H1 (cell line): ENCODE data around the gene CDC42EP3. TPM values are rescaled to one million over a fixed set of nuclear protein-coding genes. Genes with fewer than 3 reads are reported as not detected.

ENCODE experiments used
- FOSL1 ChIP-seq: IDR thresholded peaks from 2 replicates; pipeline ENCODE4 v1.6.1; 2011; ENCODE audit warnings: mild to moderate bottlenecking, low read depth, low read length, moderate library complexity; ENCODE audit not compliant: insufficient read depth
- GTF2F1 ChIP-seq: IDR thresholded peaks from 2 replicates; pipeline ENCODE4 v1.6.1; 2012; ENCODE audit warnings: low read depth, low read length, improper control_type of control experiment, borderline replicate concordance
- RBBP5 ChIP-seq: IDR thresholded peaks from 2 replicates; pipeline ENCODE4 v1.7.1; 2012; ENCODE audit warnings: low read depth, mild to moderate bottlenecking, inconsistent platforms, low read length, moderate library complexity, borderline replicate concordance
- RFX5 ChIP-seq: IDR thresholded peaks from 2 replicates; pipeline ENCODE4 v1.6.1; 2011; ENCODE audit warnings: low read depth, low read length, improper control_type of control experiment, borderline replicate concordance
- SP4 ChIP-seq: IDR thresholded peaks from 2 replicates; pipeline ENCODE4 v1.6.1; 2012; ENCODE audit warnings: low read length, inconsistent platforms
- ZNF274 ChIP-seq: IDR thresholded peaks from 2 replicates; pipeline ENCODE4 v1.7.0; 2012; ENCODE audit warnings: low read length, borderline replicate concordance; ENCODE audit errors: extremely low read depth
- polyA plus RNA-seq, 7 experiments: library from polyadenylated mRNA; depleted of rRNA in 3 of 7; stranded (reverse) in 5 of 7; unstranded in 2 of 7; fragments of >200 nt in 5 of 7; fragments of 200-250 nt in 2 of 7; gene quantifications; 1 replicate in 5 of 7; 2 replicates in 1 of 7; 4 replicates in 1 of 7; pipeline versions ENCODE4 v1.2.1 to v1.2.3, GENCODE V29; 2011 to 2013; ENCODE audit warnings: missing spikeins in 2 of 7, mixed read lengths in 2 of 7
- total RNA-seq: library from RNA; stranded (reverse); fragmentation: NEBNext Ultra II Directional; extraction: Animal tissue kit (Norgen Biotek cat#: 25700); gene quantifications from 2 replicates; pipeline ENCODE4 v1.2.1, GENCODE V29; 2021
- TF ChIP-seq, protein P1 (sequence below): fragments of 300-600 bp; sonication (generic); IDR thresholded peaks from 2 replicates; pipeline ENCODE4 v1.7.1; 2012; ENCODE audit warnings: low read length, moderate library complexity, mild to moderate bottlenecking, inconsistent platforms; ENCODE audit not compliant: insufficient replicate concordance

Gene CDC42EP3
- total and polyA plus RNA-seq, 2 of the 8 experiments (the other 6 are each of a cell fraction or from before 2014, with no cell fraction given): 18.4 to 24.7 TPM

- TF ChIP-seq RFX5: no peak
- TF ChIP-seq, protein P1, sequence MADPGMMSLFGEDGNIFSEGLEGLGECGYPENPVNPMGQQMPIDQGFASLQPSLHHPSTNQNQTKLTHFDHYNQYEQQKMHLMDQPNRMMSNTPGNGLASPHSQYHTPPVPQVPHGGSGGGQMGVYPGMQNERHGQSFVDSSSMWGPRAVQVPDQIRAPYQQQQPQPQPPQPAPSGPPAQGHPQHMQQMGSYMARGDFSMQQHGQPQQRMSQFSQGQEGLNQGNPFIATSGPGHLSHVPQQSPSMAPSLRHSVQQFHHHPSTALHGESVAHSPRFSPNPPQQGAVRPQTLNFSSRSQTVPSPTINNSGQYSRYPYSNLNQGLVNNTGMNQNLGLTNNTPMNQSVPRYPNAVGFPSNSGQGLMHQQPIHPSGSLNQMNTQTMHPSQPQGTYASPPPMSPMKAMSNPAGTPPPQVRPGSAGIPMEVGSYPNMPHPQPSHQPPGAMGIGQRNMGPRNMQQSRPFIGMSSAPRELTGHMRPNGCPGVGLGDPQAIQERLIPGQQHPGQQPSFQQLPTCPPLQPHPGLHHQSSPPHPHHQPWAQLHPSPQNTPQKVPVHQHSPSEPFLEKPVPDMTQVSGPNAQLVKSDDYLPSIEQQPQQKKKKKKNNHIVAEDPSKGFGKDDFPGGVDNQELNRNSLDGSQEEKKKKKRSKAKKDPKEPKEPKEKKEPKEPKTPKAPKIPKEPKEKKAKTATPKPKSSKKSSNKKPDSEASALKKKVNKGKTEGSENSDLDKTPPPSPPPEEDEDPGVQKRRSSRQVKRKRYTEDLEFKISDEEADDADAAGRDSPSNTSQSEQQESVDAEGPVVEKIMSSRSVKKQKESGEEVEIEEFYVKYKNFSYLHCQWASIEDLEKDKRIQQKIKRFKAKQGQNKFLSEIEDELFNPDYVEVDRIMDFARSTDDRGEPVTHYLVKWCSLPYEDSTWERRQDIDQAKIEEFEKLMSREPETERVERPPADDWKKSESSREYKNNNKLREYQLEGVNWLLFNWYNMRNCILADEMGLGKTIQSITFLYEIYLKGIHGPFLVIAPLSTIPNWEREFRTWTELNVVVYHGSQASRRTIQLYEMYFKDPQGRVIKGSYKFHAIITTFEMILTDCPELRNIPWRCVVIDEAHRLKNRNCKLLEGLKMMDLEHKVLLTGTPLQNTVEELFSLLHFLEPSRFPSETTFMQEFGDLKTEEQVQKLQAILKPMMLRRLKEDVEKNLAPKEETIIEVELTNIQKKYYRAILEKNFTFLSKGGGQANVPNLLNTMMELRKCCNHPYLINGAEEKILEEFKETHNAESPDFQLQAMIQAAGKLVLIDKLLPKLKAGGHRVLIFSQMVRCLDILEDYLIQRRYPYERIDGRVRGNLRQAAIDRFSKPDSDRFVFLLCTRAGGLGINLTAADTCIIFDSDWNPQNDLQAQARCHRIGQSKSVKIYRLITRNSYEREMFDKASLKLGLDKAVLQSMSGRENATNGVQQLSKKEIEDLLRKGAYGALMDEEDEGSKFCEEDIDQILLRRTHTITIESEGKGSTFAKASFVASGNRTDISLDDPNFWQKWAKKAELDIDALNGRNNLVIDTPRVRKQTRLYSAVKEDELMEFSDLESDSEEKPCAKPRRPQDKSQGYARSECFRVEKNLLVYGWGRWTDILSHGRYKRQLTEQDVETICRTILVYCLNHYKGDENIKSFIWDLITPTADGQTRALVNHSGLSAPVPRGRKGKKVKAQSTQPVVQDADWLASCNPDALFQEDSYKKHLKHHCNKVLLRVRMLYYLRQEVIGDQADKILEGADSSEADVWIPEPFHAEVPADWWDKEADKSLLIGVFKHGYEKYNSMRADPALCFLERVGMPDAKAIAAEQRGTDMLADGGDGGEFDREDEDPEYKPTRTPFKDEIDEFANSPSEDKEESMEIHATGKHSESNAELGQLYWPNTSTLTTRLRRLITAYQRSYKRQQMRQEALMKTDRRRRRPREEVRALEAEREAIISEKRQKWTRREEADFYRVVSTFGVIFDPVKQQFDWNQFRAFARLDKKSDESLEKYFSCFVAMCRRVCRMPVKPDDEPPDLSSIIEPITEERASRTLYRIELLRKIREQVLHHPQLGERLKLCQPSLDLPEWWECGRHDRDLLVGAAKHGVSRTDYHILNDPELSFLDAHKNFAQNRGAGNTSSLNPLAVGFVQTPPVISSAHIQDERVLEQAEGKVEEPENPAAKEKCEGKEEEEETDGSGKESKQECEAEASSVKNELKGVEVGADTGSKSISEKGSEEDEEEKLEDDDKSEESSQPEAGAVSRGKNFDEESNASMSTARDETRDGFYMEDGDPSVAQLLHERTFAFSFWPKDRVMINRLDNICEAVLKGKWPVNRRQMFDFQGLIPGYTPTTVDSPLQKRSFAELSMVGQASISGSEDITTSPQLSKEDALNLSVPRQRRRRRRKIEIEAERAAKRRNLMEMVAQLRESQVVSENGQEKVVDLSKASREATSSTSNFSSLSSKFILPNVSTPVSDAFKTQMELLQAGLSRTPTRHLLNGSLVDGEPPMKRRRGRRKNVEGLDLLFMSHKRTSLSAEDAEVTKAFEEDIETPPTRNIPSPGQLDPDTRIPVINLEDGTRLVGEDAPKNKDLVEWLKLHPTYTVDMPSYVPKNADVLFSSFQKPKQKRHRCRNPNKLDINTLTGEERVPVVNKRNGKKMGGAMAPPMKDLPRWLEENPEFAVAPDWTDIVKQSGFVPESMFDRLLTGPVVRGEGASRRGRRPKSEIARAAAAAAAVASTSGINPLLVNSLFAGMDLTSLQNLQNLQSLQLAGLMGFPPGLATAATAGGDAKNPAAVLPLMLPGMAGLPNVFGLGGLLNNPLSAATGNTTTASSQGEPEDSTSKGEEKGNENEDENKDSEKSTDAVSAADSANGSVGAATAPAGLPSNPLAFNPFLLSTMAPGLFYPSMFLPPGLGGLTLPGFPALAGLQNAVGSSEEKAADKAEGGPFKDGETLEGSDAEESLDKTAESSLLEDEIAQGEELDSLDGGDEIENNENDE: no peak
- no peak for TF ChIP-seq GTF2F1
- TF ChIP-seq FOSL1: no peak
- TF ChIP-seq RBBP5: no peak; the same call in 1 of the 2 replicates
- TF ChIP-seq ZNF274: no peak
- TF ChIP-seq SP4: 0 out of 2 replicates have a peak, but pooled peaks have one; percentile 16
These were observed 845 bp upstream of the CDC42EP3 start (continued) for GRCh38 chr2:37672104-37672869.
